HepG2 (cell line): ENCODE results near the gene TFPI. TPM values are rescaled to one million over a fixed set of nuclear protein-coding genes. Genes with fewer than 3 reads are reported as not detected.

Experiments used
- CHCHD3 ChIP-seq: sonication (generic); formaldehyde crosslinking; IDR thresholded peaks from 2 replicates; pipeline ENCODE4 v1.8.0; 2022; ENCODE audit warnings: mild to moderate bottlenecking, missing genetic modification reagents, moderate library complexity
- GATA4 ChIP-seq: sonication (generic); IDR thresholded peaks from 2 replicates; pipeline ENCODE4 v1.6.1; 2016; ENCODE audit warnings: antibody characterized with exemption, low read depth, borderline replicate concordance
- GFI1 ChIP-seq: sonication (generic); formaldehyde crosslinking; IDR thresholded peaks from 2 replicates; pipeline ENCODE4 v1.5.0; 2020; ENCODE audit warnings: missing genetic modification reagents, mild to moderate bottlenecking, borderline replicate concordance
- HDAC2 ChIP-seq: sonication (generic); formaldehyde crosslinking; IDR thresholded peaks from 2 replicates; pipeline ENCODE4 v1.4.0; 2020; ENCODE audit warnings: missing genetic modification reagents
- IRF2 ChIP-seq: IDR thresholded peaks from 2 replicates; pipeline ENCODE4 v1.6.1; 2018; ENCODE audit warnings: missing genetic modification reagents, missing compliant biosample characterization
- MBD4 ChIP-seq: IDR thresholded peaks from 2 replicates; pipeline ENCODE4 v1.6.1; 2012; ENCODE audit warnings: low read length, inconsistent platforms, borderline replicate concordance
- NFIC ChIP-seq: IDR thresholded peaks from 2 replicates; pipeline ENCODE4 v1.6.1; 2012; ENCODE audit warnings: mild to moderate bottlenecking, low read length, inconsistent platforms
- SNAPC2 ChIP-seq: sonication (generic); formaldehyde crosslinking; IDR thresholded peaks from 2 replicates; pipeline ENCODE4 v1.8.1; 2022; ENCODE audit warnings: mild to moderate bottlenecking, missing genetic modification reagents
- SOX13 ChIP-seq, 3 experiments: fragments of 450-650 bp in 1 of 3; sonication (generic) in 1 of 3; formaldehyde crosslinking in 1 of 3; IDR thresholded peaks in 2 of 3; conservative IDR thresholded peaks in 1 of 3; 2 replicates each; pipeline versions ENCODE4 v1.5.0 to v1.6.1; 2016 to 2020; ENCODE audit warnings: antibody characterized with exemption in 1 of 3, mild to moderate bottlenecking in 1 of 3, missing compliant biosample characterization in 1 of 3, missing genetic modification reagents in 1 of 3, moderate library complexity in 1 of 3
- polyA plus RNA-seq, 8 experiments: library from polyadenylated mRNA; depleted of rRNA in 3 of 8; stranded (reverse) in 7 of 8; unstranded in 1 of 8; fragments of >200 nt; fragmentation: Illumina TruSeq in 4 of 8; extraction: Trizol in 4 of 8; gene quantifications; 2 replicates each; pipeline versions ENCODE4 v1.2.1 to v1.2.3, GENCODE V29; 2011 to 2016; ENCODE audit warnings: low read depth in 4 of 8, missing spikeins in 1 of 8, mixed read lengths in 1 of 8; ENCODE audit not compliant: insufficient read depth in 1 of 8
- total RNA-seq, 5 experiments: library from RNA; depleted of rRNA; stranded (reverse); fragments of >200 nt; fragmentation: Illumina TruSeq; extraction: Trizol; gene quantifications; 2 replicates each; pipeline ENCODE4 v1.2.3, GENCODE V29; 2016; ENCODE audit warnings: low read depth in 1 of 5
- TF ChIP-seq, protein P1 (sequence below): IDR thresholded peaks from 2 replicates; pipeline ENCODE4 v1.4.0; 2020; ENCODE audit warnings: mild to moderate bottlenecking, missing genetic modification reagents
- TF ChIP-seq, protein P2 (sequence below): sonication (generic); formaldehyde crosslinking; IDR thresholded peaks from 2 replicates; pipeline ENCODE4 v1.4.0; 2020; ENCODE audit warnings: missing genetic modification reagents
- TF ChIP-seq, protein P3 (sequence below): sonication (generic); formaldehyde crosslinking; conservative IDR thresholded peaks from 2 replicates; pipeline ENCODE4 v1.4.0; 2020; ENCODE audit warnings: missing genetic modification reagents
- TF ChIP-seq, protein P4 (sequence below), 2 experiments: sonication (generic) in 1 of 2; formaldehyde crosslinking in 1 of 2; IDR thresholded peaks; 2 replicates each; pipeline versions ENCODE4 v1.4.0 to v1.6.1; 2018 to 2020; ENCODE audit warnings: missing genetic modification reagents in 2 of 2, borderline replicate concordance in 1 of 2, low read depth in 1 of 2, mild to moderate bottlenecking in 1 of 2, missing biosample characterization in 1 of 2
- TF ChIP-seq, protein P5 (sequence below): sonication (generic); formaldehyde crosslinking; IDR thresholded peaks from 2 replicates; pipeline ENCODE4 v1.9.0; 2021; ENCODE audit warnings: missing genetic modification reagents, borderline replicate concordance

The TFPI gene
- total and polyA plus RNA-seq, 2 of the 13 experiments (the other 11 are each of a cell fraction or from before 2014, with no cell fraction given): 301 to 436 TPM

DNA sequence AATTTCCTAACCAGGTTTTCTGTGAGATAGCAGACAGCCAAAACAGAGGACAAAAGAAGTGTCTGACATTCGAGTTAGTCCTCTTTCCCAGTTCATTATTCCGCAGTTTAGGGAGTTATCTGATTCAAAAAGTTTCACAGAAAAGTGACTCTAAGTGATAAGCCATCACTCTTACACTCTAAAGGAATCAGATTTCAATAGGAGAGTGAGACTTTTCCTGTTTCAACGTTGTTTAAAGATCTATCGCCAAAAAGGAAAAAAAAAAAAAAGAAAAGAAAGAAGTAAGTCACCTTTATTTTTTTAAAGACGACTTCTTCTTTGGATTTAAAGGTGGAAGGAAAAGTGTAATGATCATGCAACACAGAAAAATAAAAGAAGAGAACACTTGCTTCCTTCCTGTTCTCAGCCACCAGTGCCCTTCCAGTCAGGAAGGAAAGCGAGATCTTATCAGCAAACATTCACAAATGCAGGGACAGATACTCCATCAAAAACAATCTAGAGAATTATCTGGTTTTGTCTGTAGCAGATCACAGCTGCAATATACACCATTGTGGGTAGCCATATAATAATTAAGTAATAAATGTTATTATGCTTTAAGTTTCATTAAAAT is 49.8 kb downstream of the TFPI start (continued):
- TF ChIP-seq, protein P1, sequence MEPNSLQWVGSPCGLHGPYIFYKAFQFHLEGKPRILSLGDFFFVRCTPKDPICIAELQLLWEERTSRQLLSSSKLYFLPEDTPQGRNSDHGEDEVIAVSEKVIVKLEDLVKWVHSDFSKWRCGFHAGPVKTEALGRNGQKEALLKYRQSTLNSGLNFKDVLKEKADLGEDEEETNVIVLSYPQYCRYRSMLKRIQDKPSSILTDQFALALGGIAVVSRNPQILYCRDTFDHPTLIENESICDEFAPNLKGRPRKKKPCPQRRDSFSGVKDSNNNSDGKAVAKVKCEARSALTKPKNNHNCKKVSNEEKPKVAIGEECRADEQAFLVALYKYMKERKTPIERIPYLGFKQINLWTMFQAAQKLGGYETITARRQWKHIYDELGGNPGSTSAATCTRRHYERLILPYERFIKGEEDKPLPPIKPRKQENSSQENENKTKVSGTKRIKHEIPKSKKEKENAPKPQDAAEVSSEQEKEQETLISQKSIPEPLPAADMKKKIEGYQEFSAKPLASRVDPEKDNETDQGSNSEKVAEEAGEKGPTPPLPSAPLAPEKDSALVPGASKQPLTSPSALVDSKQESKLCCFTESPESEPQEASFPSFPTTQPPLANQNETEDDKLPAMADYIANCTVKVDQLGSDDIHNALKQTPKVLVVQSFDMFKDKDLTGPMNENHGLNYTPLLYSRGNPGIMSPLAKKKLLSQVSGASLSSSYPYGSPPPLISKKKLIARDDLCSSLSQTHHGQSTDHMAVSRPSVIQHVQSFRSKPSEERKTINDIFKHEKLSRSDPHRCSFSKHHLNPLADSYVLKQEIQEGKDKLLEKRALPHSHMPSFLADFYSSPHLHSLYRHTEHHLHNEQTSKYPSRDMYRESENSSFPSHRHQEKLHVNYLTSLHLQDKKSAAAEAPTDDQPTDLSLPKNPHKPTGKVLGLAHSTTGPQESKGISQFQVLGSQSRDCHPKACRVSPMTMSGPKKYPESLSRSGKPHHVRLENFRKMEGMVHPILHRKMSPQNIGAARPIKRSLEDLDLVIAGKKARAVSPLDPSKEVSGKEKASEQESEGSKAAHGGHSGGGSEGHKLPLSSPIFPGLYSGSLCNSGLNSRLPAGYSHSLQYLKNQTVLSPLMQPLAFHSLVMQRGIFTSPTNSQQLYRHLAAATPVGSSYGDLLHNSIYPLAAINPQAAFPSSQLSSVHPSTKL (CRISPR knock-in tag): peak; percentile 59; the same call in 1 of the 2 replicates
- 0 out of 2 replicates have a peak, but pooled peaks have one; percentile 13 for TF ChIP-seq GFI1
- TF ChIP-seq GATA4: 0 out of 2 replicates have a peak, but pooled peaks have one; percentile 40
- TF ChIP-seq SOX13 (IDR thresholded peaks at IDR 0.05): no peak
- TF ChIP-seq SOX13 (CRISPR knock-in tag; conservative IDR thresholded peaks at IDR 0.05 in 1 of 2, IDR thresholded peaks at IDR 0.05 in 1 of 2): peak in 1 of 2 experiments; percentile 40; a peak in 1 of 4 replicates
- TF ChIP-seq, protein P2, sequence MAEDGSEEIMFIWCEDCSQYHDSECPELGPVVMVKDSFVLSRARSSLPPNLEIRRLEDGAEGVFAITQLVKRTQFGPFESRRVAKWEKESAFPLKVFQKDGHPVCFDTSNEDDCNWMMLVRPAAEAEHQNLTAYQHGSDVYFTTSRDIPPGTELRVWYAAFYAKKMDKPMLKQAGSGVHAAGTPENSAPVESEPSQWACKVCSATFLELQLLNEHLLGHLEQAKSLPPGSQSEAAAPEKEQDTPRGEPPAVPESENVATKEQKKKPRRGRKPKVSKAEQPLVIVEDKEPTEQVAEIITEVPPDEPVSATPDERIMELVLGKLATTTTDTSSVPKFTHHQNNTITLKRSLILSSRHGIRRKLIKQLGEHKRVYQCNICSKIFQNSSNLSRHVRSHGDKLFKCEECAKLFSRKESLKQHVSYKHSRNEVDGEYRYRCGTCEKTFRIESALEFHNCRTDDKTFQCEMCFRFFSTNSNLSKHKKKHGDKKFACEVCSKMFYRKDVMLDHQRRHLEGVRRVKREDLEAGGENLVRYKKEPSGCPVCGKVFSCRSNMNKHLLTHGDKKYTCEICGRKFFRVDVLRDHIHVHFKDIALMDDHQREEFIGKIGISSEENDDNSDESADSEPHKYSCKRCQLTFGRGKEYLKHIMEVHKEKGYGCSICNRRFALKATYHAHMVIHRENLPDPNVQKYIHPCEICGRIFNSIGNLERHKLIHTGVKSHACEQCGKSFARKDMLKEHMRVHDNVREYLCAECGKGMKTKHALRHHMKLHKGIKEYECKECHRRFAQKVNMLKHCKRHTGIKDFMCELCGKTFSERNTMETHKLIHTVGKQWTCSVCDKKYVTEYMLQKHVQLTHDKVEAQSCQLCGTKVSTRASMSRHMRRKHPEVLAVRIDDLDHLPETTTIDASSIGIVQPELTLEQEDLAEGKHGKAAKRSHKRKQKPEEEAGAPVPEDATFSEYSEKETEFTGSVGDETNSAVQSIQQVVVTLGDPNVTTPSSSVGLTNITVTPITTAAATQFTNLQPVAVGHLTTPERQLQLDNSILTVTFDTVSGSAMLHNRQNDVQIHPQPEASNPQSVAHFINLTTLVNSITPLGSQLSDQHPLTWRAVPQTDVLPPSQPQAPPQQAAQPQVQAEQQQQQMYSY (CRISPR knock-in tag): 0 out of 2 replicates have a peak, but pooled peaks have one; percentile 31
- TF ChIP-seq SNAPC2 (CRISPR knock-in tag): no peak
- TF ChIP-seq CHCHD3 (CRISPR knock-in tag): no peak
- TF ChIP-seq HDAC2 (CRISPR knock-in tag): peak; percentile 47; the same call in 1 of the 2 replicates
- TF ChIP-seq MBD4: peak; percentile 35; the same call in 1 of the 2 replicates
- TF ChIP-seq, protein P3, sequence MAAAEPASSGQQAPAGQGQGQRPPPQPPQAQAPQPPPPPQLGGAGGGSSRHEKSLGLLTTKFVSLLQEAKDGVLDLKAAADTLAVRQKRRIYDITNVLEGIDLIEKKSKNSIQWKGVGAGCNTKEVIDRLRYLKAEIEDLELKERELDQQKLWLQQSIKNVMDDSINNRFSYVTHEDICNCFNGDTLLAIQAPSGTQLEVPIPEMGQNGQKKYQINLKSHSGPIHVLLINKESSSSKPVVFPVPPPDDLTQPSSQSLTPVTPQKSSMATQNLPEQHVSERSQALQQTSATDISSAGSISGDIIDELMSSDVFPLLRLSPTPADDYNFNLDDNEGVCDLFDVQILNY (CRISPR knock-in tag): no peak
- no peak for TF ChIP-seq IRF2
- TF ChIP-seq, protein P4, sequence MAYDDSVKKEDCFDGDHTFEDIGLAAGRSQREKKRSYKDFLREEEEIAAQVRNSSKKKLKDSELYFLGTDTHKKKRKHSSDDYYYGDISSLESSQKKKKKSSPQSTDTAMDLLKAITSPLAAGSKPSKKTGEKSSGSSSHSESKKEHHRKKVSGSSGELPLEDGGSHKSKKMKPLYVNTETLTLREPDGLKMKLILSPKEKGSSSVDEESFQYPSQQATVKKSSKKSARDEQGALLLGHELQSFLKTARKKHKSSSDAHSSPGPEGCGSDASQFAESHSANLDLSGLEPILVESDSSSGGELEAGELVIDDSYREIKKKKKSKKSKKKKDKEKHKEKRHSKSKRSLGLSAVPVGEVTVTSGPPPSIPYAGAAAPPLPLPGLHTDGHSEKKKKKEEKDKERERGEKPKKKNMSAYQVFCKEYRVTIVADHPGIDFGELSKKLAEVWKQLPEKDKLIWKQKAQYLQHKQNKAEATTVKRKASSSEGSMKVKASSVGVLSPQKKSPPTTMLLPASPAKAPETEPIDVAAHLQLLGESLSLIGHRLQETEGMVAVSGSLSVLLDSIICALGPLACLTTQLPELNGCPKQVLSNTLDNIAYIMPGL (CRISPR knock-in tag; IDR thresholded peaks at IDR 0.05; ENCODE audit: borderline replicate concordance in 1 of 2, low read depth in 1 of 2): no peak
- TF ChIP-seq, protein P5, sequence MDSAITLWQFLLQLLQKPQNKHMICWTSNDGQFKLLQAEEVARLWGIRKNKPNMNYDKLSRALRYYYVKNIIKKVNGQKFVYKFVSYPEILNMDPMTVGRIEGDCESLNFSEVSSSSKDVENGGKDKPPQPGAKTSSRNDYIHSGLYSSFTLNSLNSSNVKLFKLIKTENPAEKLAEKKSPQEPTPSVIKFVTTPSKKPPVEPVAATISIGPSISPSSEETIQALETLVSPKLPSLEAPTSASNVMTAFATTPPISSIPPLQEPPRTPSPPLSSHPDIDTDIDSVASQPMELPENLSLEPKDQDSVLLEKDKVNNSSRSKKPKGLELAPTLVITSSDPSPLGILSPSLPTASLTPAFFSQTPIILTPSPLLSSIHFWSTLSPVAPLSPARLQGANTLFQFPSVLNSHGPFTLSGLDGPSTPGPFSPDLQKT (CRISPR knock-in tag): no peak
- TF ChIP-seq NFIC: 0 out of 2 replicates have a peak, but pooled peaks have one; percentile 30
